Stimulated activated naive CD4-positive, alpha-beta T cell treated with Interleukin-2 at 50 U/mL for 16 hours (primary cell): ENCODE data around the gene DNAI2.
"Not testable (repeated sequence)": the region's sequence is repeated elsewhere in the genome, so short reads cannot be mapped to it uniquely, and the experiment has no call there.

Source experiments
- DNase-seq: peaks from one replicate; lab custom pipeline; 2025; lab: John Stamatoyannopoulos, UW

The DNAI2 gene

GRCh38 chr17:74276051-74276476 lies 2.0 kb downstream of the DNAI2 start:
- DNase-seq, result no peak

- DNase-seq, result no peak
These were observed 2.5 kb downstream of the DNAI2 start for GRCh38 chr17:74276541-74277009.

- DNase-seq, result no peak
These were observed 3.9 kb downstream of the DNAI2 start for GRCh38 chr17:74277935-74278334.

- DNase-seq, result not testable (repeated sequence)
These were observed 5.6 kb downstream of the DNAI2 start for GRCh38 chr17:74279617-74280016.

- peak; percentile 62 for DNase-seq
These were observed 6.1 kb downstream of the DNAI2 start for GRCh38 chr17:74280093-74280513.

GRCh38 chr17:74281799-74282198 lies 7.8 kb downstream of the DNAI2 start:
- DNase-seq, result no peak

- DNase-seq, result not testable (repeated sequence)
These were observed 8.2 kb downstream of the DNAI2 start for GRCh38 chr17:74282274-74282586.

- DNase-seq, result peak; percentile 71
These were observed 8.7 kb downstream of the DNAI2 start for GRCh38 chr17:74282587-74283370.

GRCh38 chr17:74283371-74283673 lies 9.3 kb downstream of the DNAI2 start:
- DNase-seq, result no peak

- no peak for DNase-seq
These were observed 13.1 kb downstream of the DNAI2 start for GRCh38 chr17:74287031-74287602.

- DNase-seq, result no peak
These were observed 14.8 kb downstream of the DNAI2 start for GRCh38 chr17:74288785-74289184.

GRCh38 chr17:74289688-74290087 lies 15.7 kb downstream of the DNAI2 start:
- DNase-seq, result no peak

- no peak for DNase-seq
These were observed 16.3 kb downstream of the DNAI2 start for GRCh38 chr17:74290340-74290739.

- DNase-seq, result no peak
These were observed 18.5 kb downstream of the DNAI2 start for GRCh38 chr17:74292495-74292894.

GRCh38 chr17:74295625-74296547 lies 21.9 kb downstream of the DNAI2 start:
- no peak for DNase-seq

- DNase-seq, result no peak
These were observed 22.5 kb downstream of the DNAI2 start for GRCh38 chr17:74296548-74296936.

GRCh38 chr17:74297941-74298340 lies 23.9 kb downstream of the DNAI2 start:
- peak; percentile 25 for DNase-seq

GRCh38 chr17:74298778-74299177 lies 24.7 kb downstream of the DNAI2 start:
- DNase-seq, result no peak

GRCh38 chr17:74299226-74300009 lies 25.4 kb downstream of the DNAI2 start:
- no peak for DNase-seq

- DNase-seq, result no peak
These were observed 29.3 kb downstream of the DNAI2 start for GRCh38 chr17:74303305-74303704.

- no peak for DNase-seq
These were observed 30.1 kb downstream of the DNAI2 start for GRCh38 chr17:74304184-74304583.
